GM19023 (cell line): ENCODE measurements around the gene CSGALNACT2.
"Not testable (repeated sequence)": the region's sequence is repeated elsewhere in the genome, so short reads cannot be mapped to it uniquely, and the experiment has no call there.

Source experiments
- ATAC-seq: cut with Tn5 transposase; IDR thresholded peaks from one replicate; pipeline ENCODE4 v1.9.1; 2021; ENCODE audit warnings: mild to moderate bottlenecking, moderate library complexity; ENCODE audit not compliant: unreplicated experiment

Gene CSGALNACT2

GRCh38 chr10:43174969-43175368 is 36.7 kb downstream of the CSGALNACT2 start:
- ATAC-seq = no peak

GRCh38 chr10:43176271-43176670 is 38.0 kb downstream of the CSGALNACT2 start:
- ATAC-seq = no peak

GRCh38 chr10:43177595-43177994 is 39.4 kb downstream of the CSGALNACT2 start:
- ATAC-seq = no peak

- ATAC-seq = no peak
Observed at GRCh38 chr10:43181146-43181545, 42.9 kb downstream of the CSGALNACT2 start.

- ATAC-seq = not testable (repeated sequence)
Observed at GRCh38 chr10:43183764-43184163, 45.5 kb downstream of the CSGALNACT2 start.

- no peak for ATAC-seq
Observed at GRCh38 chr10:43186150-43186549, 47.9 kb downstream of the CSGALNACT2 start.

- no peak for ATAC-seq
Observed at GRCh38 chr10:43187213-43187612, 49.0 kb downstream of the CSGALNACT2 start.

GRCh38 chr10:43188702-43189101 is 50.5 kb downstream of the CSGALNACT2 start:
- ATAC-seq = no peak

- ATAC-seq = no peak
Observed at GRCh38 chr10:43190289-43190688, 52.0 kb downstream of the CSGALNACT2 start.

GRCh38 chr10:43190775-43191174 is 52.5 kb downstream of the CSGALNACT2 start:
- no peak for ATAC-seq

GRCh38 chr10:43192884-43193283 is 54.6 kb downstream of the CSGALNACT2 start:
- ATAC-seq = no peak

- ATAC-seq = no peak
Observed at GRCh38 chr10:43193496-43194080, 55.3 kb downstream of the CSGALNACT2 start.

- ATAC-seq = no peak
Observed at GRCh38 chr10:43194266-43194665, 56.0 kb downstream of the CSGALNACT2 start.

GRCh38 chr10:43194859-43195258 is 56.6 kb downstream of the CSGALNACT2 start:
- ATAC-seq = no peak

GRCh38 chr10:43195557-43195956 is 57.3 kb downstream of the CSGALNACT2 start:
- ATAC-seq = no peak

- ATAC-seq = no peak
Observed at GRCh38 chr10:43196131-43196980, 58.1 kb downstream of the CSGALNACT2 start.

- no peak for ATAC-seq
Observed at GRCh38 chr10:43196981-43197833, 59.0 kb downstream of the CSGALNACT2 start.

GRCh38 chr10:43197834-43198681 is 59.8 kb downstream of the CSGALNACT2 start:
- no peak for ATAC-seq

- no peak for ATAC-seq
Observed at GRCh38 chr10:43198682-43199005, 60.4 kb downstream of the CSGALNACT2 start.

GRCh38 chr10:43199088-43199683 is 60.9 kb downstream of the CSGALNACT2 start:
- no peak for ATAC-seq
